ENCODE results near the gene RCN1. TPM values are rescaled to one million over a fixed set of nuclear protein-coding genes. Genes with fewer than 3 reads are reported as not detected.
"Not testable (repeated sequence)": the region's sequence is repeated elsewhere in the genome, so short reads cannot be mapped to it uniquely, and the experiment has no call there.

Gene RCN1
- total RNA-seq, 4 donors from 2014 or later, result 20.3 to 40.0 (median 29.4) TPM

GRCh38 chr11:32118025-32118974, 27.4 kb downstream of the RCN1 start:
- WGBS, 2 donors, result 77 to 90% methylated on average over 7 of the region's 7 CpGs
- intact Hi-C loops (cut with DNase I; ENCODE audit: low total_unique reads), result no loop called here
- DNase-seq (ENCODE audit: low spot score in 2 of 2), result no peak
- H3K4me3 ChIP-seq (ENCODE audit: low read depth, poor library complexity, severe bottlenecking), result no peak overlapping the region
- no peak for TF ChIP-seq POLR2A (IDR thresholded peaks at IDR 0.05)
- TF ChIP-seq CTCF (IDR thresholded peaks at IDR 0.05), result no peak

- intact Hi-C loops (cut with DNase I; ENCODE audit: low total_unique reads); DNase-seq (ENCODE audit: low spot score in 2 of 2); H3K4me3 ChIP-seq (ENCODE audit: low read depth, poor library complexity, severe bottlenecking): not testable (repeated sequence)
- WGBS, 2 donors, result 91 to 95% methylated on average over 5 of the region's 5 CpGs
Observed at GRCh38 chr11:32119139-32119538, 28.3 kb downstream of the RCN1 start.

GRCh38 chr11:32121012-32121411, 30.1 kb downstream of the RCN1 start:
- DNase-seq (ENCODE audit: low spot score in 2 of 2), result no peak
- intact Hi-C loops (cut with DNase I; ENCODE audit: low total_unique reads), result no loop called here
- no peak for TF ChIP-seq CTCF (IDR thresholded peaks at IDR 0.05)
- TF ChIP-seq POLR2A (IDR thresholded peaks at IDR 0.05), result no peak
- H3K4me3 ChIP-seq (ENCODE audit: low read depth, poor library complexity, severe bottlenecking), result no peak overlapping the region
- WGBS, 2 donors, result 81 to 89% methylated on average over 4 of the region's 4 CpGs

GRCh38 chr11:32122200-32122599, 31.3 kb downstream of the RCN1 start:
- WGBS, 2 donors, result 62 to 67% methylated on average over 2 of the region's 2 CpGs
- intact Hi-C loops (cut with DNase I; ENCODE audit: low total_unique reads), result no loop called here
- no peak overlapping the region for H3K4me3 ChIP-seq (ENCODE audit: low read depth, poor library complexity, severe bottlenecking)
- DNase-seq (ENCODE audit: low spot score in 2 of 2), result no peak
- TF ChIP-seq POLR2A (IDR thresholded peaks at IDR 0.05) (no peak), CTCF (IDR thresholded peaks at IDR 0.05) (no peak)

- TF ChIP-seq POLR2A (IDR thresholded peaks at IDR 0.05) (no peak), CTCF (IDR thresholded peaks at IDR 0.05) (no peak)
- intact Hi-C loops (cut with DNase I; ENCODE audit: low total_unique reads), result loop anchor here (10.0 kb wide), 1 partner anchor 1867 kb away; no protein-coding TSS in a partner anchor
- WGBS, 2 donors, result 77 to 79% methylated on average over 3 of the region's 3 CpGs
Observed at GRCh38 chr11:32131321-32131720, 40.4 kb downstream of the RCN1 start.

GRCh38 chr11:32136657-32137056, 45.8 kb downstream of the RCN1 start:
- intact Hi-C loops (cut with DNase I; ENCODE audit: low total_unique reads), result loop anchor here (10.0 kb wide), 1 partner anchor 1872 kb away; no protein-coding TSS in a partner anchor
- H3K4me3 ChIP-seq (ENCODE audit: low read depth, poor library complexity, severe bottlenecking), result no peak overlapping the region
- 84 to 86% methylated on average over 3 of the region's 3 CpGs for WGBS, 2 donors
- DNase-seq (ENCODE audit: low spot score in 2 of 2), result no peak
- no peak for TF ChIP-seq POLR2A (IDR thresholded peaks at IDR 0.05)
- no peak for TF ChIP-seq CTCF (IDR thresholded peaks at IDR 0.05)

More at GRCh38 chr11:32131321-32131720, 40.4 kb downstream of the RCN1 start:
- no peak for DNase-seq (ENCODE audit: low spot score in 2 of 2)
- no peak overlapping the region for H3K4me3 ChIP-seq (ENCODE audit: low read depth, poor library complexity, severe bottlenecking)
